Measurements from ENCODE around the gene TRHDE.

The TRHDE gene

DNA sequence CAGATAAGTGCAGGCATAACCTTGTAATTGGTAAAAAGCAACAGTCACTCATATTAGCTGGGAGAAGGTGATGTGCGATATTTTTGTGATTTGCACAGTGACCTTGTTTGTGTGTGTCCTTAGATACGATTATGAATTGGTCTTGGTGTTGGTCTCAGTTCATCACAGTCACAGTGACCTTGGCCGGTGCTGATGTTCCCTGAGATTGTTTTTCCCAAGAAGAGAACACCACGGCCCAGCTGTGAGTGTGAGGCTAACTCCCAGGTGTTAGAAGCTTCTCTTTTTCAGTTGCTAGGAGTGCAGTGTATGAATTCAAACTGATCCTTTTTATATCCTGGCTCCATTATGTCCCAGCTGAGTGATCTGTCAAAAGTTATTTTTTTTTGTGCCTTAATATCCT lies 46.2 kb downstream of the TRHDE start:
- no peak for DNase-seq (ENCODE audit: low spot score)

- no peak for DNase-seq (ENCODE audit: low spot score)
These were observed 51.7 kb downstream of the TRHDE start for GRCh38 chr12:72323881-72324280.

DNA sequence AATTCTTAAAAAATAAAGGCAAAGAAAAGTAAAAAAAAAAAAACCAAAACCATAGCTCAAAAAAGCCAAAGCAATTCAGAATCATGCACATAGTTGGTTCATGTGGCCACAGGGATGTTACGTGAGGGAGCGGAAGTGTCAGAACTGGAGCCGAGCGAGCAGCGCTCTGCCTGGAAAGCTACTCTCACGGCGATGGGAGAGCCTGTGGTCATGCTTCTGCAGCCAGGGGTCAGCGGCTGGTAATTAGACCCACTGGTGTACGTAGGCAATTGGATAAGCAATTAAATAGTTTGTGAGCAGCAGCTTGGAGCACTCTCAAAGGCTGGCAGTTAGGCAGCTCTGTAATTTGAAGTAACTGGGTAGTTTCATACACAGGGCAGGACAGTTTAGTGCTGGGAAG lies 58.1 kb downstream of the TRHDE start:
- DNase-seq (ENCODE audit: low spot score) = no peak

- no peak for DNase-seq (ENCODE audit: low spot score)
These were observed 58.6 kb downstream of the TRHDE start for GRCh38 chr12:72330784-72331183.

DNA sequence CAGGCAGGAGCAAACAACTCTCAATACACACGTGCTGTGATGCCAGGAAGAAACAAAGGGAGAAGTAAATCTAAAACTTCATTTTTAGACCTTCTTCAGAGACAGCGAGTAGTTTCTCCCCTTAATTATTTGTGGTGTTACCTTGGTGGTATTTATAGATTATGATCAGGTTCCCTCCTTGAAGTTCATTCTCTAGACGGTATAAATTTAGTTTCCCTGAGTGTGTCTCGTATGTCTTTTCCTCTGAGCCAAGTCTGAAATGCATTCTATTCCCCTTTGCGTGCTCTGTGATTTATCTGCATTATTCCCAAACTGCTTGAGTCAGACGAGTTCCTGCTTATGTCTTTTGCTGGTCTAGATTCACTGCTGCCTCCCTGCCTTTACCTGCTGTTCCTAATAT lies 65.2 kb downstream of the TRHDE start:
- DNase-seq (ENCODE audit: low spot score) = no peak

DNA sequence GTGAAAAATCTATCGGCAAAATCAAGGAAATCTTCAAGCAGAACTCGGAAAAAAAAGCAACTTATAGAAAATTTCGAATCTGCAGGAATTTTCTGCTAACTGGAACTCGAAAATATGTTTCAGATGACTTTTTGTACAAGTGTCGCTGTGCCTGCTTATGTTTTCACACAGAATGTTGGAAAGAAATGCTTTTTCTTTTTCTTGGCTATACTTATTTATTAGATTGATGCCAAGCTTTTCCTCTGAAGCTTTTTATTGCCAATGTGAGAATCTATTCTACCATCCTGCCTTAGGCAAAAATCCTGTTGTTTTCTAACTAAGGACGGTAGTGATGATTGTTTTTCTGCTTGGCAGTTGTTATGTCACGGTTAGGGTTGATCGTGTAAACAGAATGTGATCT lies 65.8 kb downstream of the TRHDE start:
- no peak for DNase-seq (ENCODE audit: low spot score)

GRCh38 chr12:72338437-72338836 lies 66.3 kb downstream of the TRHDE start:
- no peak for DNase-seq (ENCODE audit: low spot score)

DNA sequence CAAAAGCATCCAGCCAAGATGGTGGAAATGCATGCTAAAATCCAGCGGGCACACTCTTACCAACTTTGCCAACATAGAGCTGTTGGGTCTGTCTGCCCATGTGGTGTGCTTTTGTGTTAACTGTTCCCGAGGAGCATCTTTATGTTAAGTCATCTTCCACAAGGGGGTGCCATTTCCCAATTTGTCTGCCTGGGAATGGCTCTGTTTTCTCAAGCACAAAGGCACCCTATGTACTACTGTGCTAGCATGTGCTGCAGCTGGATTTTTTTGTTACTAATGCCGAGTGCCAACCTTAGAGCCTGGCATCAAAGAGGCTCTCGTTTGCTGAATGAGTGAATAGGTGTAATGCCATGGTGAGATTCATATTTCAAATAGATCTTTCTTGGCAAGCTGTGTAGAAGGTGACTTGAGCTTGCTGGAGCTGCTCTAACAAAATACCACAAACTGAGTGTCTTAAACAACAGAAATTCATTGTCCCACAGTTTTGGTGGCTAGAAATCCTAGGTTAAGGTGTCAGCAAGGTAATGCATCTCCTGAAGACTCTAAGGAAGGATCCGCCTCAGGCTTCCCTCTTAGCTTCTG lies 74.3 kb downstream of the TRHDE start:
- DNase-seq (ENCODE audit: low spot score) = peak; percentile 19

- DNase-seq (ENCODE audit: low spot score) = no peak
These were observed 77.3 kb downstream of the TRHDE start for GRCh38 chr12:72349491-72349890.

DNA sequence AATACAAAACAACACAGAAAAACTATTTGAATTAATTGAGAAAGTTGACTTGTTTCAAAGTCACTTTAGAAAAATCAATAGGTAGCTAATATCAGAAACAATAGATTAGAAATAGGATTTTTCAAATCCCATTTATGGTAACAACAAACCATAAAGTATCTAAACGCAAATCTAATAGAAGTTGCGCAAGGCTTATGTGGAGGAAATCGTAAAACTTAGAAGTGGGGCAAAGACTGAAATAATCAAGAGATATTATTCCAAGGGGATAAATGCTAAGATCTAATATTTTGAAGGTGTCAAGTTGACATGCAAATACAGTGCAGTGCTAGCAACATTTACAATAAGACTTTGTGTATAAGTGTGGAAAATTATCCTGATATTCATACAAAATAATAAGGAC lies 87.2 kb downstream of the TRHDE start:
- no peak for DNase-seq (ENCODE audit: low spot score)

- DNase-seq (ENCODE audit: low spot score) = no peak
These were observed 93.0 kb downstream of the TRHDE start for GRCh38 chr12:72365151-72365550.

DNA sequence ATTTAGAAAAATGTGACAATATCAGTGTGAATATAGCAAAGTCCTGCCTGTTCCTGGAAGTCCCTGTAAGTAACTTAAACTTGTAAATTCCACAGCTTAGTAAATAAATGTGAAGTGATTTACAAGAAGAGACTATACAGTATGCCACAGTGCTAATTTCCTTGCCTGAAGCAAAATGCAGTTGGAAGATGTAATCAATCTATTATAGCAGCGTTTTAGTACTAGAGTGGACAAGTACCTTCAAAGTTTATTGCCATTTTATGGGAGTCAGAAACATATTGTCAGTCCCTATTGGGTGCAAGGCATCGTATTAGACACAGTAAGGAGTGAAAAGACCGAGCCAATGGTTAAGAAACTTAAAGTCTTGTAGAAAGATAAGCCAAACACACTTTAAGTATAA lies 94.1 kb downstream of the TRHDE start:
- DNase-seq (ENCODE audit: low spot score) = no peak

GRCh38 chr12:72368298-72368697 lies 96.1 kb downstream of the TRHDE start:
- DNase-seq (ENCODE audit: low spot score) = no peak

- DNase-seq (ENCODE audit: low spot score) = no peak
These were observed 96.7 kb downstream of the TRHDE start for GRCh38 chr12:72368719-72369422.

GRCh38 chr12:72369423-72369959 lies 97.3 kb downstream of the TRHDE start:
- DNase-seq (ENCODE audit: low spot score) = no peak

DNA sequence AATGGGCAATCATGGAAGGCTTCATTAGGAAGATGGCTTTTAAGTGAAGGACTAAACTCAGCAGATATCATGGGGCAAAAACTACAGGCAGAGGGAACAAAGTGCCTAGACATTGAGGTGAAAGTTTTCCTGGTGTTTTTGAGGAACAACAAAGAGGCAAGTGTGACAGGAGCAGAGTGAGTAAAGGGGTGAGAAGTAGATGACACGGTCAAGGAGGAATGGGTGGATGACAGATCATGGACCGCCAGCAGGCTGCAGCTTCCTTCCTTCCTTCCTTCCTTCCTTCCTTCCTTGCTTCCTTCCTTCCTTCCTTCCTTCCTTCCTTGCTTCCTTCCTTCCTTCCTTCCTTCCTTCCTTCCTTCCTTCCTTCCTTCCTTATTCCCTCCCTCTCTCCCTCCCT lies 108.3 kb downstream of the TRHDE start:
- DNase-seq (ENCODE audit: low spot score) = no peak

DNA sequence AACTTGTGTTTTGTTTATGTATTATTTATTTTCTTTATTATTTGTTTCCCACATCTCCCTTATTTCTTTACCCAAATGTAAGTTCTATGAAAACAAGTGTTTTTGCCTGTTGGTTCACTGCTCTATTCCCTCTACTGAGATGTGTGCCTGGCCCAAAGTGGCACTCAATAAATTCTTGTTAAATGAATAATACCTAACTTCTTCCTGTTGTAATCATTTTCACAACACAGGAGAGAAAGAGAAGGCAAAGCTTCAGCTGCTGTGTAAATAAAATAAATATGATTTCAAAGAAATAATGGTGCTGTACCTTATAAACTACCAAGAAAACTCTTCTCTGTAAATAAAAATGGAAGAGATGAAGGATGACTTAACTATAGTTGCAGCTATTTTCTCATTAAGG lies 116.2 kb downstream of the TRHDE start:
- no peak for DNase-seq (ENCODE audit: low spot score)

DNA sequence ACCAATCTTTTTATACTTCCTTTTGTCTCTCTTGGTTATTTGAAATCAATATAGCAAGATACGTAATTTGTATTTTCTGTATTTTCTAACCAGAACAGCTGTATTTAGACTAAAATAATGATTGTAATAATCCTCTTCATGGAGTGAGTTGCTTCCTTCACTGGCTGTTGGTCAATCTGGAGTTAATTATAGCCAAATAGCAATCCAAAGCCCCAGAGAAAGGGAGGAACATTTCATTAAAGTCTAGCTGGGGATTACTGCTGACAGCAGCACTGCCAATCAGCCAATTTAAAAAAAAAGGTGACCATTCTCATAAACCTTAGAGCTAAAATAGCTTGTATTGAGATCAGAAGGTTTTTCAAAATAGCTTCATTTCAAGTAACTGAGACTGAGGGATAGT lies 118.0 kb downstream of the TRHDE start:
- no peak for DNase-seq (ENCODE audit: low spot score)

DNA sequence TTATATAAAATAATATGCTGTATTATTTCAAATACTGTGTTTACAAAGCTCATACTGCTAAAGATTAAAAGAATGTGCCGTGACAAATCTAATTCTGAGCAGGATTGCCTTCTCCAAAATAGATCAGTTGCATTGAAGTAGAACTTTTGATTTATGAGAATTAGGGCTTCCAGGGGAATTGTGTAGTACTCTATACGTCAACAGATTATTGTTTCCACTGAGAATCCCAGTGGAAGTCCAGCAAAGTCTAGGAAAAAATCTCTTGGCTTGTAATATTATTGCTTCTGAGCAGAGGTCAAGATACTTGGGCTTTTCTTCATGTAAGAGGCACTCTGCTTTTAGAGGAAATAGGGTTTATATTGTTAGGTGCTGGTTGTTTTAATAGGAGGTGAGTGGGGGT lies 133.9 kb downstream of the TRHDE start:
- no peak for DNase-seq (ENCODE audit: low spot score)

DNA sequence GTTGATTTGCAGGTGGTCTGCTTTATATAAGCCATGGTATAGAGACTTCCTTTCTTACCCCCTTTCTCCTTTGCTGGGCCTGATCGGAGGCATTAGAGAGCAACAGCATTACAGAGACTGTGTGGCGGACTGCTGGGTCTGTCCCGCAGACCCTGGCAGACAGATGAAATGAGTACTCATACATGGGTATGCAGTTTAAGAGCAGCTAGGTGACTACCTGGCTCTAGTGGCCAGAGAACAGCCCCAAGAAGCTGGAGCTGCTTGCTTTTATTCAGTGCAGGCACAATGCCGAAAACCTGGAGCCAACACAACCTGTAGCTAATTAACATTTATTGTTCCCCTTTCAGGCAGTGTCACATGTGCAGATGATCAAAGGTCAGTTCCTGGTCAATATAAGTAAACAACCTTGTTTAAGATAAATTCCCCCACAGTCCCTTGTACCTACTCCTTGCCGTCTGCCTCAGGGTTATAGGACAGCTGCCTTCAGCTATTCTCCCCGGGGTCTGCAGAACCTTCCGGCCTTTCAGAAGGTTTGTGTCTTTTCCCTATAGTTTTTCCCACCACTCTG lies 160.0 kb downstream of the TRHDE start:
- DNase-seq (ENCODE audit: low spot score) = no peak

- no peak for DNase-seq (ENCODE audit: low spot score)
These were observed 161.1 kb downstream of the TRHDE start for GRCh38 chr12:72433298-72433697.

DNA sequence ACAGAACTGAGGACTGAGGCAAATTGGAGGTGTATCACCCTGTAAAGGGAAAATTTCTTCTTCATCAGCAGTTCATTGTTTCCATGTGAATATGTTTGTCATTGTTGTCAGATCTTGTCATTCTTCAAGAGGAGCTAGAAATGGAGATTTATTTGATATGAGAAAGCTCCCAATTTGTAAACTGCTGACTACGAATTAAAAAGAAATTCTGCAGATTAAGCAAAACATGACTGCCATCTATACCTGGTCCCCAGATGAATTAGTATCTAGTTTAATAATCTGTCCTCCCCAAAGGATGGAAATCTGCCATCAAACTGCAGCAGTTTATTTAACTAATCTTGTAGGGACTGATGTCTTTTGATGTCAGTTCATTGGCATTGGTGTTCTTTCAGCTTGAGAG lies 162.8 kb downstream of the TRHDE start:
- DNase-seq (ENCODE audit: low spot score) = no peak

- no peak for DNase-seq (ENCODE audit: low spot score)
These were observed 170.0 kb downstream of the TRHDE start for GRCh38 chr12:72442217-72442616.

- no peak for DNase-seq (ENCODE audit: low spot score)
These were observed 172.0 kb downstream of the TRHDE start for GRCh38 chr12:72444125-72444524.
